Stimulated activated CD8-positive, alpha-beta memory T cell treated with anti-CD3 and anti-CD28 coated beads, Interleukin-7, amount 100 ng/mL, for 48 hours (primary cell): ENCODE data around the gene LRRC17.

Experiments used
- DNase-seq, 2 donors: peaks; one replicate each; pipeline ENCODE4 v3.0.0-alpha.2; 2020; ENCODE audit warnings: low read depth in 1 of 2; ENCODE audit errors: extremely low read depth in 1 of 2

Gene LRRC17

GRCh38 chr7:102983602-102984001 lies 70.8 kb downstream of the LRRC17 start:
- no peak for DNase-seq

GRCh38 chr7:102985176-102985783 lies 72.5 kb downstream of the LRRC17 start:
- DNase-seq = no peak

- no peak for DNase-seq
These were observed 75.3 kb downstream of the LRRC17 start for GRCh38 chr7:102988088-102988487.

- no peak for DNase-seq
These were observed 76.1 kb downstream of the LRRC17 start for GRCh38 chr7:102988631-102989560.

- no peak for DNase-seq
These were observed 77.8 kb downstream of the LRRC17 start for GRCh38 chr7:102990642-102991041.

- DNase-seq = no peak
These were observed 78.3 kb downstream of the LRRC17 start for GRCh38 chr7:102991077-102991539.

- no peak for DNase-seq
These were observed 78.9 kb downstream of the LRRC17 start for GRCh38 chr7:102991540-102992214.

- DNase-seq = no peak
These were observed 79.7 kb downstream of the LRRC17 start for GRCh38 chr7:102992509-102992937.

GRCh38 chr7:102992938-102993717 lies 80.3 kb downstream of the LRRC17 start:
- DNase-seq = no peak

- no peak for DNase-seq
These were observed 80.9 kb downstream of the LRRC17 start for GRCh38 chr7:102993718-102994029.

GRCh38 chr7:102994567-102994966 lies 81.8 kb downstream of the LRRC17 start:
- DNase-seq = no peak
